HG02759 (cell line): ENCODE results near the gene POLDIP3.
"Not testable (repeated sequence)": the region's sequence is repeated elsewhere in the genome, so short reads cannot be mapped to it uniquely, and the experiment has no call there.

ENCODE experiments used
- ATAC-seq: cut with Tn5 transposase; IDR thresholded peaks from one replicate; pipeline ENCODE4 v1.9.1; 2021; ENCODE audit warnings: mild to moderate bottlenecking, moderate library complexity; ENCODE audit not compliant: unreplicated experiment

POLDIP3 gene

GRCh38 chr22:42561856-42562255, 52.8 kb downstream of the POLDIP3 start:
- no peak for ATAC-seq

DNA sequence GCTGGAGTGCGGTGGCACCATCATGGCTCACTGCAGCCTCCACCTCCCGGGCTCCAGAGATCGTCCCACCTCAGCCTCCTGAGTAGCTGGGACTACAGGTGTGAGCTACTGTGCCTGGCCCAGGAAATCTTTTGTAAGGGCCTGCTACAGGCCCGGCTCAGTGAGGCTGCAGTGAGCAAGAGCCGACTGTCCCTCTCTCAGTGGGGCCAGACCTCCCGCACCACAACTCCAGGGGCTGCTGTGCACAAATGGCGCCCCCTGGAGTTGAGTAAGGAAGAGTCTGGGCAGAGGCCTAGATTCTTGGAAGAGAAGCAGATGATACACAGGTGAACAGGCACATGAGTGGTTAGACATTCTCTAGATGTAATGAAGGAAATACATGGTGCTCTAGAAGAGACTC, 53.9 kb downstream of the POLDIP3 start:
- no peak for ATAC-seq

DNA sequence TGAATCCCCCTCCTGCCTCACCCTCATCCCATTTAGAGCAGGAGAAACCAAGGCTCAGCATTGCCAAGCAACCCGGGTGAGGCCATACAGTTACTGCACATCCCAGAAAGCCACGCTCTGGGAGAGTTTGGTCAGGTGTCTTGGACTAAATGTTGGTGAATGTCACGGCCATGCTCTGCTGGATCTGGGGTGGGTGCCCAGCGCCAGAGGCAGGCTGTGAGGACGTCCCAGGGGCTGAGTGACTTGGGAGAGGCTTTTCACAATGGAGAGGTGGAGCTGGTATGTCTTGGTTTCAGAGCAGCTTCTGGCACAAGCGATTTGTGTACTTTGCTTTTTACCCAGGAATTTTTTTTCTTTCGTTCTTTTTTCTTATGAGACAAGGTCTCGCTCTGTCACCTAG, 54.3 kb downstream of the POLDIP3 start:
- ATAC-seq: no peak

- ATAC-seq: peak; percentile 76
Observed at GRCh38 chr22:42553475-42554361, 61.0 kb downstream of the POLDIP3 start, which contains the start of gene SERHL2. Gene SERHL2 (plus strand): TSS chr22:42553956. CDS start chr22:42554021, 65 bp downstream.

GRCh38 chr22:42552294-42552647, 62.4 kb downstream of the POLDIP3 start:
- ATAC-seq: not testable (repeated sequence)

DNA sequence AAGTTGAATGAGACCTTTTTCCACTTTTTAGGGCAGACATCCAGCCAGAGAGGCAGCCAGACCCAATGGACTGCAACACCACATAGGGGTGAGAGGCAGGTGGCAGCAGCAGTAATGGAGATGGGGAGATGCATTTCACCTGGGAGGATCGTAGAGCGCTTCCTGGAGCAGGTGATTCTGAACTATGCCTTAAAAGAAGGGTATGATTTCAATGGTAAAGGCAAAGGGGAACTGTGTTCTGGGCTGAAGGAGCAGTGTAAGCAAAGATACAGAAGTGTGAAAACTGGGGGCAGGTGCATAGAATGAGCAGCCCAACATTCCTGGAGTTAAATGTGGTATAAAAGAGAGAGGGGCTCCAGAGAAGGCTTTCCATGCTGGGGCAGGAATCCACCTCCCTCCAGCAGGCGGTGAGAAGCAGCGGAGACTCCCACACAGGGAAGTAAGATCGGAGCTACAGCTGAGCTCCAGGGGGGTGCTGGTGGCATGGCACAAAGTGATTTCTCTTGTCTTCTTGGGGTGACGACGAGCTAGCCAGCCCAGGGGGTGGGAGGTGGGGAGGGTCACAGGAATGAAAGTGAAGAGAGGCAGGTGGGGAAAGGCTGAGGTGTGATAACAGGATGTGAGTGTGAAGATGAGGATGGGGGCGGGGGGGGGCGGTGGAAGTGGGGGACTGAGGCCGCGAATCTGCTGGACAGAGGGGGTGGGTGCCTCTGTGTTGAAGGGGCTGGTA, 65.2 kb downstream of the POLDIP3 start:
- no peak for ATAC-seq

DNA sequence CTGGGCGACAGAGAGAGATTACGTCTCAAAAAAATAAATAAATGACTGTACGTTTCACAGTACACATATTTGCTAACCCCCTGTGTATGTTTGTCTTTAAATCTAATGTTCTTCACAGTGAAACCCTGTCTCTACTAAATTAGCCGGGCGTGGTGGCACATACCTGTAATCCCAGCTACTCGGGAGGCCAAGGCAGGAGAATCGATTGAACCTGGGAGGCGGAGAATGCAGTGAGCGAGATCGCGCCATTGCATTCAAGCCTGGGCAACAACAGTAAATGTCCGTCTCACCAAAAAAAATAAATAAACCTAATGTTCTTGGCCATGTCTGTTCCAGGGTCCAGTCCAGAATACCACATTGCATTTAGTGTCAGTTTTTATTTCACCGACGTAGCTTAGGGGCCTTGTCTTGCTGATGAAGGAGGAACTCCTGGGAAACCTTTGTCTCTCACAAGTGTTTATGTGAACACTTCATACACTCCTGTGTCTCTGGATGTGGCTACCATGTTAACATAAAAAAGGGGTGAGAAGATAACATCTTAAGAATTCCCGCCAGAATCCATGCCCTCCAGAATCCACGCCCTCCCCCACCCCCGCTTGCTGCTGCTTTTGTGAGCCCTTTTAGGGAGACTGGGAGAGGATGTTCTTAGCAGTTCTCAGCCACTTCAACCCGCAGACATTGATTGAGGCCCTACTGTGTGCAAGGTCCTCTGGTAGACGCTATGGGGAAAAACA, 65.9 kb downstream of the POLDIP3 start:
- ATAC-seq: no peak

GRCh38 chr22:42548126-42548525, 66.6 kb downstream of the POLDIP3 start:
- not testable (repeated sequence) for ATAC-seq

- no peak for ATAC-seq
Observed at GRCh38 chr22:42547562-42547961, 67.1 kb downstream of the POLDIP3 start.

DNA sequence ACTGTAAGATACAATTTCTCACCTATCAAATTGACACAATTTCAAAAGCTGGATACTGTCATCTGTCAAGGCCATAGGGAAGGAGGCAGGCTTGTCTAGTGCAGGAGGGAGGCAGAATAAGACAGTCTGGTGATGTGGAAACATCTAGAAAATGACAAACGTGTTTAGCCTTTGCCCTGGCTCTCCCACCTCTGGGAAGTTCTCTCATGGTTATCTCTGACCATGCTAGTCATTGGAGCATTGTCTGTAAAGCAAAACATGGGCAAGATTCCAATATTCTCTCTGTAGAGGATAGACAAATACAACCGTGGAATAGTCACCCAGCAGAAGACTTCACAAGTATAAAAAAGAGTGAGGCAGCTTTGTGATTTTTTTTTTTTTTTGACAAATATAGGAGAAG, 70.0 kb downstream of the POLDIP3 start:
- no peak for ATAC-seq

DNA sequence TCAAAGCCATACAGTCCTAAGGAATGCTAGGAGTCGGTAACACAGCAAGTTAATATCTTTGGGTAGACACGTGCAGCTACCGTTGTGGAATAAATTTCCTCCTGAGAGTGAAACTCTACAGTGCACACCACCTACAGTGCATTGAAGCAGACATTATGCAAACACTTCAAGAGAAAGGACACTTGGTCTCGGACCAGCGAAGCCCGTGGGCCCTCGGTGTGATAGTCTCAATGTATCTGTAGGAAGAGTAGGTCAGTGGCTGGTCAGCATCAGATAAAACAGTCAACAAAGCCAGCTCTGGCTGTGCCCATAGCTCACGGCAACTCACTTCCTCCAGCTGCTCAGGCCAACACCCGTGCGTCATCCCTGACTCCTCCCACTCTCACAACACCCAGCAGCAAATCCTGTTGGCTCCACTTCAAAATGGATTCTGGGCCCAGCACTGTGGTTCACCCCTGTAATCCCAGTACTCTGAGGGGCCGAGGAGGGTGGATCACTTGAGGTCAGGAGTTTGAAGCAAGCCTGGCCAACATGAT, 75.4 kb downstream of the POLDIP3 start:
- not testable (repeated sequence) for ATAC-seq

DNA sequence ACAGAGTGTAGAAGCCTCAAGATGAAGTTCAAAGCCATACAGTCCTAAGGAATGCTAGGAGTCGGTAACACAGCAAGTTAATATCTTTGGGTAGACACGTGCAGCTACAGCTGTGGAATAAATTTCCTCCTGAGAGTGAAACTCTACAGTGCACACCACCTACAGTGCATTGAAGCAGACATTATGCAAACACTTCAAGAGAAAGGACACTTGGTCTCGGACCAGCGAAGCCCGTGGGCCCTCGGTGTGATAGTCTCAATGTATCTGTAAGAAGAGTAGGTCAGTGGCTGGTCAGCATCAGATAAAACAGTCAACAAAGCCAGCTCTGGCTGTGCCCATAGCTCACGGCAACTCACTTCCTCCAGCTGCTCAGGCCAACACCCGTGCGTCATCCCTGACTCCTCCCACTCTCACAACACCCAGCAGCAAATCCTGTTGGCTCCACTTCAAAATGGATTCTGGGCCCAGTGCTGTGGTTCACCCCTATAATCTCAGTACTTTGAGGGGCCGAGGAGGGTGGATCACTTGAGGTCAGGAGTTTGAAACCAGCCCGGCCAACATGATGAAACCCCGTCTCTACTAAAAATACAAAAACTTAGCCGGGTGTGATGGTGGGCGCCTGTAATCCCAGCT, 77.4 kb downstream of the POLDIP3 start:
- ATAC-seq: peak; percentile 54

- not testable (repeated sequence) for ATAC-seq
Observed at GRCh38 chr22:42536634-42537033, 78.0 kb downstream of the POLDIP3 start.

- ATAC-seq: no peak
Observed at GRCh38 chr22:42536166-42536565, 78.5 kb downstream of the POLDIP3 start.

GRCh38 chr22:42535082-42535731, 79.5 kb downstream of the POLDIP3 start:
- ATAC-seq: not testable (repeated sequence)
